ENCODE measurements around the gene RIPK4.

- no peak for TF ChIP-seq EZH2 (IDR thresholded peaks at IDR 0.05; ENCODE audit: borderline replicate concordance, low read depth, low read length, poor library complexity, severe bottlenecking)
- TF ChIP-seq CTCF (conservative IDR thresholded peaks at IDR 0.05; ENCODE audit: low read depth, low read length), result no peak
These were observed 65.1 kb downstream of the RIPK4 start for GRCh38 chr21:41701749-41702148.
